ENCODE results near the gene SLC16A9. TPM values are rescaled to one million over a fixed set of nuclear protein-coding genes. Genes with fewer than 3 reads are reported as not detected.

The SLC16A9 gene, protein sequence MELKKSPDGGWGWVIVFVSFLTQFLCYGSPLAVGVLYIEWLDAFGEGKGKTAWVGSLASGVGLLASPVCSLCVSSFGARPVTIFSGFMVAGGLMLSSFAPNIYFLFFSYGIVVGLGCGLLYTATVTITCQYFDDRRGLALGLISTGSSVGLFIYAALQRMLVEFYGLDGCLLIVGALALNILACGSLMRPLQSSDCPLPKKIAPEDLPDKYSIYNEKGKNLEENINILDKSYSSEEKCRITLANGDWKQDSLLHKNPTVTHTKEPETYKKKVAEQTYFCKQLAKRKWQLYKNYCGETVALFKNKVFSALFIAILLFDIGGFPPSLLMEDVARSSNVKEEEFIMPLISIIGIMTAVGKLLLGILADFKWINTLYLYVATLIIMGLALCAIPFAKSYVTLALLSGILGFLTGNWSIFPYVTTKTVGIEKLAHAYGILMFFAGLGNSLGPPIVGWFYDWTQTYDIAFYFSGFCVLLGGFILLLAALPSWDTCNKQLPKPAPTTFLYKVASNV
- total RNA-seq (ENCODE audit: low replicate concordance), result 0.25 and 1.5 TPM in 2 replicates

DNA sequence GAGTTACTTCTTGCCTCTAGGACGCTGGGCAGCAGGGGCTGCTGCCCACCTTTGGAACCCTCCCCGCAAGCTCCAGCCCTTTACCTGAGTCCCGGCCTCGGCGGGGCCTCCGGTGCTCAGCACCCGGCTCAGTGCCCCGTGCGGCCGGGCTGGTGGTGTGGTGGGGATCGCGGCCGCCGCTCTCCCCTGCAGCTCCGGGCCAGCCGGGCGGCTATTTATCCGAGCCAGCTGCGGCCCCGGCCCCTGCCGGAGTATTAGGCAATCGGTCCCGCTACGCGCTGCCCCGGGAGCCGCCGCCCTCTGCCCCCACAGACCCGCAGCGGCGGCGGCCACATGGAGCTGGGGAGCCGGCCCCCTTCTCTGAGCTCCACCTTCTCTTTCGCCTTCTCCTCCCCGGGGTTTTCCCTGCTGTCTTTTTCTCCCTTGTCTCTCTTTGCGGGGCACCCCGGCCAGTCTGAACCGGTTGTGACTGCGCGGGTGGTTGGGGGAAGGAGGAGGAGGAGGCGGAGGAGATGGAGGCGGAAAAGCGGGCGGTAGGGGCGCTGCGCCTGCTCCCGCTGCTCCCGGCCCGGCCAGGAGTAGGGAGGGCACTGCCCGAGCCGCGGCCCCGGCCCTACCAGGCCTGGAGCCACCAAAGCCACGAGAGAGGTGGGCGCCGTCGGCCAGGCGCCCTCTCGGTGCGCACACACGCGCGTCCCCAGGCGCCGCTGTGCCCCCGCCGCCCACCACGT lies at the start of gene SLC16A9:
Gene SLC16A9 (minus strand): TSS at position 456 of the 731 bp plus-strand sequence. CDS start 25,559 bp downstream, outside the sequence.
- H3K4me3 ChIP-seq (ENCODE audit: low read depth, low read length), result peak within 1 kb of the TSS; percentile 65
- TF ChIP-seq, protein P1, sequence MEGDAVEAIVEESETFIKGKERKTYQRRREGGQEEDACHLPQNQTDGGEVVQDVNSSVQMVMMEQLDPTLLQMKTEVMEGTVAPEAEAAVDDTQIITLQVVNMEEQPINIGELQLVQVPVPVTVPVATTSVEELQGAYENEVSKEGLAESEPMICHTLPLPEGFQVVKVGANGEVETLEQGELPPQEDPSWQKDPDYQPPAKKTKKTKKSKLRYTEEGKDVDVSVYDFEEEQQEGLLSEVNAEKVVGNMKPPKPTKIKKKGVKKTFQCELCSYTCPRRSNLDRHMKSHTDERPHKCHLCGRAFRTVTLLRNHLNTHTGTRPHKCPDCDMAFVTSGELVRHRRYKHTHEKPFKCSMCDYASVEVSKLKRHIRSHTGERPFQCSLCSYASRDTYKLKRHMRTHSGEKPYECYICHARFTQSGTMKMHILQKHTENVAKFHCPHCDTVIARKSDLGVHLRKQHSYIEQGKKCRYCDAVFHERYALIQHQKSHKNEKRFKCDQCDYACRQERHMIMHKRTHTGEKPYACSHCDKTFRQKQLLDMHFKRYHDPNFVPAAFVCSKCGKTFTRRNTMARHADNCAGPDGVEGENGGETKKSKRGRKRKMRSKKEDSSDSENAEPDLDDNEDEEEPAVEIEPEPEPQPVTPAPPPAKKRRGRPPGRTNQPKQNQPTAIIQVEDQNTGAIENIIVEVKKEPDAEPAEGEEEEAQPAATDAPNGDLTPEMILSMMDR (IDR thresholded peaks at IDR 0.05; ENCODE audit: insufficient read depth, low read length), result peak; percentile 44
- peak; percentile 40 for DNase-seq (ENCODE audit: low read depth)

DNA sequence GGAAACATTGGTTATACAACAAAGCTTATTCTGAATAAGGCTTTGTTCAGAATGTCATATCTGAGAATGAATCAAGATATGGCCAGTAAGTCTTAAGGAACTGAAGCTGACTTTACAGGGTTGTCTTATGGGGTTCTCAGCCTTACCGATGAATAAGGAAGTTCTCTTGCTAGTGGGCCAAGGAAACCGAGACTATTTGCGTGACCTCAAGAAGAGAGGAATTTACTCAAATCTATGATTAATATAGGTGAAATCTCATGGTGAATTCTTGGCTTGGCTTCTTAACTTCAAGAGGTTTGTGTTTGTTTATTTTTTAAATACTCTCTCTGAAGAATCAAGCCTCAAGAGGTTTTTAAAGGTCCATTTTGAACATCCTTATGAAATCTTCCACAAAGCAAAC lies 48.3 kb upstream of the SLC16A9 start:
- TF ChIP-seq, protein P1 (IDR thresholded peaks at IDR 0.05; ENCODE audit: insufficient read depth, low read length), result no peak
- peak; percentile 61 for DNase-seq (ENCODE audit: low read depth)
- H3K4me3 ChIP-seq (ENCODE audit: low read depth, low read length), result no peak overlapping the region

DNA sequence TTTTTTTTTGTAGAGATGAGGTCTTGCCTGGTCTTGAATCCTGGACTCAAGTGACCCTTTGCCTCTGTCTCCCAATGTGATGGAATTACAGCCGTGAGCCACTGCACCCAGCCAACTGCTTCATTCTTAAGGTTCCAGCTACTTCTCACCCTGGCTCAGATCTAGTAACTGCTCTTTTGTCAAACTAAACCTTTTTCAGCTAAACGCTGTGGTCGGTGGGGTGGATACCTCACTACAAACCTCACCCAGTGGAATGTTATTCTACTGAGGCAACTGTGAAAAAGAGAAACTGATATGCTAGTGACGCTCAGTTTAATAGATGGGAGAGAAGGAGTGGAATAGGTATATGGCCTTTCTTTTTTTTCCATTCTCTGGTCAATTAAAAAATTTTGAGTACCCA lies 45.3 kb upstream of the SLC16A9 start:
- H3K4me3 ChIP-seq (ENCODE audit: low read depth, low read length), result no peak overlapping the region
- TF ChIP-seq, protein P1 (IDR thresholded peaks at IDR 0.05; ENCODE audit: insufficient read depth, low read length), result no peak
- no peak for DNase-seq (ENCODE audit: low read depth)

DNA sequence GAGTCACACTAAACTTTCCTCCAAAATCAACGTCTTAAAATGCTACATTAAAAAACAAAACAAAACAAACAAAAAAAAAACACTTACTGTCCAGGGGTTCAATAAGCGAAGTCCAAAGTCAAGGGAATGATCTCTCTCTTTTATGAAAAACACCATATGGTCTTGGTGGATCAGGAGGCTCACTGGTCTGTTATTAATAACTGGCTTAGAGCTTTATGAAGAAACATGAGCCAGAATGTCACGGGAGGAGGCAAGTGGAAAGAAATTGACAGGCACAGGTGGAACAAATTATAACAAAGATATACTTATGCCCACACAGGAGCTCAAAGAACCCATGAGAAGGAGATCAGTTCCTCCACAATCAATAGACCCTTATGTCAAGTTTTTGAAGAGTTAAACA lies 43.6 kb upstream of the SLC16A9 start, which contains the start of gene MRLN:
Gene MRLN (minus strand): TSS at position 189 of the 400 bp plus-strand sequence.
- DNase-seq (ENCODE audit: low read depth), result no peak
- H3K4me3 ChIP-seq (ENCODE audit: low read depth, low read length), result no peak within 1 kb of the TSS
- TF ChIP-seq, protein P1 (IDR thresholded peaks at IDR 0.05; ENCODE audit: insufficient read depth, low read length), result no peak

DNA sequence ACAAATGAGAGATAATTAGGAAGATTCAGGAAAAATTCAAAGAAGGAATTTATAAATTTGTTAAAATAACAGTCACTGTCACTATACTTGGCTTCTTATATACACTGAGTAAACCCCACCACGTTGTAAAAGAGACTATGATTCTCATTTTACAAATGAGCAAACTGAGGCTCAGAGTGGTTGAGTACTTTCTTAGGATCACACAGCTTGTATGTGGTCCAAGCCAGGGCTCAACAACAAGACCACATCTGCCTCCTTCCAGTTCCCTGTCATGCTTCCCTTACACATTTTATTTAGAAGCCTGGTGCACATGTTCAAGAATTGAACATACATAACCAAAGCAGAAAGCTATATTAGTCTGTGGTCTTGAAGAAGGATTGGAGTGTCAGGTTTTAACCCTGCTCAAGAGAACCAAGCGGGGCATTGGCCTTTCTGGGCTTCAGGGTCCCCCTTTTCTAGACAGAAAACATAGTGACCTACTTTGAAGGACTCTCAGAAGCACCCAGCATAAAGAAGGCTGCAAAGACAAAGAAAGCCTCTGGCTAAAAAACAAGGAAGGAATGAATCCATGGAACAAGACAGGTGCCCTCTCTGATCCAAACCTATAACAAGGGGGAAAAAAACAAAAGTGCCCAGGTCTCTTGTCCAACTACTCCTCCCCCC lies 42.8 kb upstream of the SLC16A9 start:
- H3K4me3 ChIP-seq (ENCODE audit: low read depth, low read length), result no peak overlapping the region
- DNase-seq (ENCODE audit: low read depth), result no peak
- TF ChIP-seq, protein P1 (IDR thresholded peaks at IDR 0.05; ENCODE audit: insufficient read depth, low read length), result no peak

DNA sequence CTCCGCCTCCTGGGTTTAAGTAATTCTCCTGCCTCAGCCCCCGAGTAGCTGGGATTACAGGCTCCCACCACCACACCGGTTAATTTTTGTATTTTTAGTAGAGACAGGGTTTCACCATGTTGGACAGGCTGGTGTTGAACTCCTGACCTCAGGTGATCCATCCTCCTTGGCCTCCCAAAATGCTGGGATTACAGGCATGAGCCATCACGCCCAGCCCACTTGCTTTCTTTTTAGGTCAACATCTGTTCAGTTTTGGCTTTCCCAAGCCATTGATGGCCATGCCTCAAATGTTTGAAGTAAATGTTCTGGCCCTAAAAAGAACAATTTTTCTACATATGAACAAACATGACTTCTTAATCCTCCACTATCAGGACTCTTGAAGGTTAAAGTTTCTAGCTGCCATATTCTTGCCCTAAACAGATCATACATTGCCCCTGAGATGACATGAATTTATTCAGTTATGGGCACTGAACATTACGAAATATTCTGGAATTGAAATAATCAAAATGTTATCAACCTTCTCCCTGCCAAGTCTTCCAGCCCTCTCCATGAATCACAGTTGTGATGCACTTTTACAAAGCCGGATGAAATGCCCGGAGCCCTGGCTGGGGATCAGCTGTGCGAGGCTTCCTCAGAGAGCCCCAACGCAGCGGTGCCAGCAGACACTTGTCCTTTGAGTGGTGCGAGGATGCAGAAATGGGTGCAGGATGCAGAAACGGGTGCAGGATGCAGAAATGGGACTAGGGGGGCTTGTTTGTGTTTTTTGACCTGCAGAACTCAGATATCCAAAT lies 40.7 kb upstream of the SLC16A9 start:
- peak; percentile 35 for DNase-seq (ENCODE audit: low read depth)
- TF ChIP-seq, protein P1 (IDR thresholded peaks at IDR 0.05; ENCODE audit: insufficient read depth, low read length), result no peak
- H3K4me3 ChIP-seq (ENCODE audit: low read depth, low read length), result no peak overlapping the region

All from fibroblast of the aortic adventitia (primary cell).